Naive thymus-derived CD4-positive, alpha-beta T cell (primary cell): ENCODE results near the gene IRAK2. TPM values are rescaled to one million over a fixed set of nuclear protein-coding genes. Genes with fewer than 3 reads are reported as not detected.
A peak's percentile ranks its signal among the peaks of the same experiment; 100 is the strongest.

Source experiments
- ATAC-seq: fragments of 150-1000 bp; cut with Tn5 transposase; 2 replicates; pipeline ENCODE4 v1.10.0; 2021; ENCODE audit warnings: mild to moderate bottlenecking, moderate library complexity
- CTCF ChIA-PET: fragments of 350-600 bp; sonication (Branson Sonifier 250); formaldehyde crosslinking; loops from one replicate; lab custom pipeline; 2021; ENCODE audit warnings: antibody characterized with exemption; lab: Charles Lee
- POLR2A ChIA-PET: fragments of 350-600 bp; sonication (Branson Sonifier 250); formaldehyde crosslinking; loops from one replicate; lab custom pipeline; 2021; ENCODE audit warnings: antibody characterized with exemption, inconsistent platforms; lab: Charles Lee
- DNase-seq, 9 donors: peaks; one replicate each; pipeline versions ENCODE4 v3.0.0 to v3.0.0-alpha.2; 2020 to 2022; ENCODE audit warnings: mixed read lengths in 1 of 9
- H3K27ac ChIP-seq: one replicate; pipeline ENCODE4 v1.7.0; 2013; ENCODE audit warnings: mild to moderate bottlenecking, low read depth, low read length, moderate library complexity
- H3K27me3 ChIP-seq, 2 donors: one replicate each; pipeline ENCODE4 v1.7.0; 2013; ENCODE audit warnings: low read length in 2 of 2, mild to moderate bottlenecking in 2 of 2, moderate library complexity in 2 of 2; ENCODE audit not compliant: control insufficient read depth in 2 of 2, insufficient read depth in 2 of 2
- H3K36me3 ChIP-seq, 3 experiments: 1 replicate in 2 of 3; 2 replicates in 1 of 3; pipeline ENCODE4 v1.7.0; 2013; ENCODE audit warnings: low read length in 3 of 3, mild to moderate bottlenecking in 3 of 3, moderate library complexity in 1 of 3; ENCODE audit not compliant: insufficient read depth in 3 of 3, control insufficient read depth in 2 of 3
- H3K4me1 ChIP-seq, 2 donors: one replicate each; pipeline ENCODE4 v1.7.0; 2013; ENCODE audit warnings: low read length in 2 of 2, mild to moderate bottlenecking in 2 of 2, moderate library complexity in 1 of 2; ENCODE audit not compliant: control insufficient read depth in 2 of 2, insufficient read depth in 2 of 2
- H3K4me3 ChIP-seq: 2 replicates; pipeline ENCODE4 v1.7.0; 2013; ENCODE audit warnings: mild to moderate bottlenecking, low read length
- H3K9me3 ChIP-seq, 3 experiments: 1 replicate in 2 of 3; 2 replicates in 1 of 3; pipeline ENCODE4 v1.7.0; 2013; ENCODE audit warnings: low read length in 3 of 3; ENCODE audit not compliant: control insufficient read depth in 2 of 3
- H3K27ac Mint-ChIP-seq, 9 donors: one replicate each; pipeline ENCODE4 v1.8.0; 2020 to 2022; ENCODE audit warnings: mixed read lengths in 9 of 9, mild to moderate bottlenecking in 8 of 9, moderate library complexity in 5 of 9, inconsistent platforms in 2 of 9
- H3K27me3 Mint-ChIP-seq, 5 donors: one replicate each; pipeline ENCODE4 v1.8.0; 2021 to 2022; ENCODE audit warnings: mixed read lengths in 5 of 5, mild to moderate bottlenecking in 1 of 5
- H3K36me3 Mint-ChIP-seq, 5 donors: one replicate each; pipeline ENCODE4 v1.8.0; 2020 to 2022; ENCODE audit warnings: mixed read lengths in 5 of 5, mild to moderate bottlenecking in 3 of 5, inconsistent platforms in 1 of 5
- H3K4me1 Mint-ChIP-seq, 7 donors: one replicate each; pipeline ENCODE4 v1.8.0; 2020 to 2022; ENCODE audit warnings: mixed read lengths in 7 of 7, mild to moderate bottlenecking in 3 of 7, inconsistent platforms in 1 of 7
- H3K4me3 Mint-ChIP-seq, 10 donors: one replicate each; pipeline ENCODE4 v1.8.0; 2020 to 2022; ENCODE audit warnings: mild to moderate bottlenecking in 10 of 10, mixed read lengths in 10 of 10, moderate library complexity in 6 of 10, inconsistent platforms in 2 of 10
- H3K9me3 Mint-ChIP-seq, 11 donors: one replicate each; pipeline ENCODE4 v1.8.0; 2020 to 2022; ENCODE audit warnings: mixed read lengths in 11 of 11, mild to moderate bottlenecking in 4 of 11, inconsistent platforms in 1 of 11, moderate library complexity in 1 of 11
- intact Hi-C, 2 donors: fragments of 100-400 bp; cut with micrococcal nuclease; formaldehyde crosslinking; loops; one replicate each; pipeline ENCODE4 v1.15.1; 2023
- polyA plus RNA-seq, 2 donors: library from polyadenylated mRNA; unstranded; fragments of 300-500 nt; fragmentation: Illumina TruSeq; gene quantifications; one replicate each; pipeline ENCODE4 v1.2.3, GENCODE V29; 2021
- total RNA-seq, 6 experiments: library from RNA in 5 of 6; stranded (reverse) in 5 of 6; gene quantifications; 1 replicate in 5 of 6; 2 replicates in 1 of 6; pipeline ENCODE4 v1.2.3 and lab custom pipeline; 2021 to 2026

Gene IRAK2
- total and polyA plus RNA-seq, 7 experiments from 2014 or later: 1.5 to 4.8 (median 2.3) TPM

DNA sequence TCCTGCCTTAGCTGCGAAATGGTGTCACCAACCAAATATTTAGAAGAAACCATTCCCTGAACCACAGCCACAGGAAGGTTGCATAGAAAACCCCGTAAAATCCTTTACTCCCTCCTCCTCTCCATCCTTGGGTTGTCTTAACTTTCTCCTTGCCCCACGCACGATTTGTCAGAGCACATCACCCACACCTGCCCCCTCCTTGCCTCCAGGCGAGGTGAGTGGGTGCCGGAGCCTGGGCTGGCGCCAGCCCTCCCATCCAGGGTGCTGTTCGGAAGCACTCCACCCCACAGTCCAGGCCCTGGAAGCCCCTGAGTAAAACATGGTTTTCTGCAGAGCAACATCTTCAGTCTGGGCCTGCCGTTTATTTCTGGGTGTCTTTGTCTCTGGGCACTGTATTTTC, 124.4 kb downstream of the IRAK2 start:
- ChIA-PET POLR2A (interaction anchor here (1.2 kb wide), 1 partner anchor 26 kb away, joined by 3 read pairs; no protein-coding TSS in a partner anchor), CTCF (no interaction called here)
- H3K9me3 ChIP-seq: no peaks in the 10 kb centered on the region
- intact Hi-C loops: loop anchor here in 1 of 2 donors (10.0 kb wide), 1 partner anchor 784 kb away; no protein-coding TSS in a partner anchor
- DNase-seq (no peak), ATAC-seq (no peak)
- peaks cover 0 to 28% (median 0%) of the 10 kb centered on the region in 5 donors for H3K36me3 Mint-ChIP-seq
- H3K27ac Mint-ChIP-seq: peak overlapping the region in 1 of 9 donors; percentile 30
- H3K4me1 Mint-ChIP-seq: peaks cover 14 to 41% (median 34%) of the 10 kb centered on the region in 7 donors
- peaks cover 8 to 12% of the 10 kb centered on the region in 2 donors for H3K4me1 ChIP-seq
- H3K9me3 Mint-ChIP-seq: no peaks in the 10 kb centered on the region
- no peak overlapping the region for H3K27ac ChIP-seq
- H3K4me3 Mint-ChIP-seq: no peak overlapping the region
- no peaks in the 10 kb centered on the region for H3K27me3 Mint-ChIP-seq
- no peak overlapping the region for H3K4me3 ChIP-seq
- peaks cover 0 to 50% (median 8%) of the 10 kb centered on the region in 3 experiments for H3K36me3 ChIP-seq
- H3K27me3 ChIP-seq: no peaks in the 10 kb centered on the region

DNA sequence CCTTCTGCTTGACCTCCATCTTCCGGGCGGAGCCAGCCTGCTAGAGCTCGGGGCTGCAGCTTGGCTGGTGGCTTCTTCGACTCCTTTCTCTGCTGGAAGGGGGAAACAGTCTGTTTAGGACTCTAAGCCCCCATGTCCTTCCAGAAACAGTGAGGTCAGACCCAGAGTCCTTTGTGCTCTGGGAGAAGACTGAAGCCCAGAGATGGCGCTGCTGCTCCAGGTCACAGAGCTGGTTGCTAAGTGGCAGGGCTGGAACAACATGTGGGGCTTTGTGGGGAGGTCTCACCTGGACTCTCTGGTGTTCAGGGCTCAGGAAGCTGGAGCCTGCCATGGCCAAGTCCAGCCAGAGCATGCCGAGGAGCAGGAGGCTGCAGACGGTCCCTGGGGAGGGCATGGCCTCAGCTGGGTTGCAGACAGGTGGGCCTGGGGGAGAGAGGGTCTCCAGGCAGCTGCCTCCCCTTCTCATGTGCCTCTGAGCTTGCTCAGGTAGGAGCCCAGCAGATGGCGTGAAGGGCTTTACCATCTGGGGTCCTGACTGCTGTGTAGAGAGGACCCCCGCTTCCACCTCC, 125.2 kb downstream of the IRAK2 start:
- no peak for DNase-seq
- POLR2A ChIA-PET: interaction anchor here (1.1 kb wide), 1 partner anchor 19 kb away, joined by 3 read pairs; no protein-coding TSS in a partner anchor
- Mint-ChIP-seq H3K36me3 (peaks cover 0 to 29% (median 2%) of the 10 kb centered on the region in 5 donors), H3K9me3 (no peaks in the 10 kb centered on the region), H3K4me1 (peaks cover 21 to 35% (median 31%) of the 10 kb centered on the region in 7 donors), H3K27ac (peak overlapping the region in 2 of 9 donors; percentile 38 to 52), H3K4me3 (no peak overlapping the region), H3K27me3 (no peaks in the 10 kb centered on the region)
- peaks cover 0 to 54% (median 12%) of the 10 kb centered on the region in 3 experiments for H3K36me3 ChIP-seq
- CTCF ChIA-PET: interaction anchor here (1.2 kb wide), 1 partner anchor 26 kb away, joined by 3 read pairs; no protein-coding TSS in a partner anchor
- no peak for ATAC-seq
- intact Hi-C loops: loop anchor here in 1 of 2 donors (10.0 kb wide), 1 partner anchor 785 kb away; no protein-coding TSS in a partner anchor
- H3K27ac ChIP-seq: no peak overlapping the region
- no peaks in the 10 kb centered on the region for H3K9me3 ChIP-seq
- no peak overlapping the region for H3K4me3 ChIP-seq
- H3K27me3 ChIP-seq: no peaks in the 10 kb centered on the region
- peaks cover 2 to 4% of the 10 kb centered on the region in 2 donors for H3K4me1 ChIP-seq

DNA sequence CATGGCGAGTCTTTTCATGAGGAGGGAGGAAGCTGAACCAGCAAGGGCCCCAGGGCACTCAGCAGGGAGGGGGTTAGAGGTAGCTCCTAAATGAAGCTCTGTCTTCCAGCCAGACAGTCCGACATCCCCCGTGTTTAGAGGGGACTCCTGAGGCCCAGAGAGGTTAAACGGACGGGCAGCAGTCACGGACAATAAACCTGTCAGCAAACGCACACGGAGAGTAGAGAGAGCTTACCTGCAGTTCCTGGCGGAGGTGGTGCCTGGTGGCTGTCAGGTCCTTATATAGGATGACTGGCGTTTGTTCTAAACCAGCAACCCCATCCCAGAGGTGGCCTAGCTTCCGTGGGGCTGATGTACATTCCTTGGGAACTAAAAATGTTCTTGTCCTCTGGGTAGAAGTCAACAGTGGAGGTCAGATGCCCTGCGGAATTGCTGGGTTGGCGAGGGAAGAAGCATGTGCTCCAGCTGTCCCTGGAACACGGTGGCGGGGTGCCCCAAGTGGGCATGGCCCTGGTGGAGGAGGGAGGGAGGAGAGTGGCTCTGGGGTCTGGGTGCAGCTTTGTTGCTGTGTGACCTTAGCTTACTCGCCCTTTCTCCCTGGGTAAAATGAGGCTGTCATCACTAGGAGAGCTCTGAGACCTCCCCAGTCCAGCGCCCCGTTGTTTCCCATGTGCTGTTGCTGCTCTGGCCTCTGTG, 125.9 kb downstream of the IRAK2 start:
- intact Hi-C loops: no loop called here
- H3K36me3 ChIP-seq: peaks cover 0 to 54% (median 13%) of the 10 kb centered on the region in 3 experiments
- ChIA-PET CTCF (interaction anchor here (1.2 kb wide), 1 partner anchor 27 kb away, joined by 3 read pairs; no protein-coding TSS in a partner anchor), POLR2A (interaction anchor here (0.6 to 1.1 kb wide), 2 partner anchors 20 to 34 kb away, joined by 3 read pairs; no protein-coding TSS in a partner anchor)
- no peak overlapping the region for H3K27ac ChIP-seq
- no peaks in the 10 kb centered on the region for H3K9me3 ChIP-seq
- Mint-ChIP-seq H3K27ac (peak overlapping the region in 1 of 9 donors; percentile 5), H3K36me3 (peaks cover 0 to 31% (median 7%) of the 10 kb centered on the region in 5 donors), H3K9me3 (no peaks in the 10 kb centered on the region), H3K4me3 (no peak overlapping the region), H3K27me3 (no peaks in the 10 kb centered on the region), H3K4me1 (peaks cover 18 to 31% (median 26%) of the 10 kb centered on the region in 7 donors)
- no peaks in the 10 kb centered on the region for H3K27me3 ChIP-seq
- H3K4me1 ChIP-seq: no peaks in the 10 kb centered on the region
- no peak overlapping the region for H3K4me3 ChIP-seq
- no peak for DNase-seq
- no peak for ATAC-seq

DNA sequence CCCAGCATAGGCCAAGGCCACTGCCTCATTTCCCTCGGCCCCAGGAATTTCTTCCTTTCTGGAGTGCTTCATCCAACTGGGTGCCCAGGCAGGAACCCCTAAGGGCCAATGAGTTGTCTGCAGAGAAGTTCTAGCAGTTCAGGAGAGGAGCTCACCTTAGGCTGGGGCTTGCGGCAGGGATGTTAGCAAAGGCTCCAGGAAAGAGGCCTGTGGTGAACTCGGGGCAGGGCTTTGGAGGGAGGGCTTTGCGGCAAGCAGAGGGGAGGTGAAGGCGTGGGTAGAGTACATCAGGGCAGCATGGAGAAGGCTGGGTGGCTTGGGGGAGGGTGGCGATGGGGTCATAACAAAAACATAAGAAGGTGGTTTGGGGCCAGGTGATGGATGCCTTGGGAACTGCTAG, 126.9 kb downstream of the IRAK2 start:
- intact Hi-C loops: no loop called here
- H3K4me1 Mint-ChIP-seq: peaks cover 18 to 28% (median 25%) of the 10 kb centered on the region in 7 donors
- peak overlapping the region in 1 of 10 donors; percentile 39 for H3K4me3 Mint-ChIP-seq
- Histone ChIP-seq H3K4me3 (no peak overlapping the region), H3K27ac (no peak overlapping the region), H3K27me3 (no peaks in the 10 kb centered on the region), H3K9me3 (no peaks in the 10 kb centered on the region), H3K4me1 (no peaks in the 10 kb centered on the region), H3K36me3 (peaks cover 0 to 53% (median 17%) of the 10 kb centered on the region in 3 experiments)
- H3K27me3 Mint-ChIP-seq: no peaks in the 10 kb centered on the region
- CTCF ChIA-PET: interaction anchor here (0.6 kb wide), 1 partner anchor 21 kb away, joined by 3 read pairs; no protein-coding TSS in a partner anchor
- H3K36me3 Mint-ChIP-seq: peaks cover 0 to 31% (median 11%) of the 10 kb centered on the region in 5 donors
- H3K27ac Mint-ChIP-seq: peak overlapping the region in 4 of 9 donors; percentile 19 to 84 (median 73)
- no peak for ATAC-seq
- DNase-seq: no peak
- H3K9me3 Mint-ChIP-seq: no peaks in the 10 kb centered on the region
- POLR2A ChIA-PET: no interaction called here

DNA sequence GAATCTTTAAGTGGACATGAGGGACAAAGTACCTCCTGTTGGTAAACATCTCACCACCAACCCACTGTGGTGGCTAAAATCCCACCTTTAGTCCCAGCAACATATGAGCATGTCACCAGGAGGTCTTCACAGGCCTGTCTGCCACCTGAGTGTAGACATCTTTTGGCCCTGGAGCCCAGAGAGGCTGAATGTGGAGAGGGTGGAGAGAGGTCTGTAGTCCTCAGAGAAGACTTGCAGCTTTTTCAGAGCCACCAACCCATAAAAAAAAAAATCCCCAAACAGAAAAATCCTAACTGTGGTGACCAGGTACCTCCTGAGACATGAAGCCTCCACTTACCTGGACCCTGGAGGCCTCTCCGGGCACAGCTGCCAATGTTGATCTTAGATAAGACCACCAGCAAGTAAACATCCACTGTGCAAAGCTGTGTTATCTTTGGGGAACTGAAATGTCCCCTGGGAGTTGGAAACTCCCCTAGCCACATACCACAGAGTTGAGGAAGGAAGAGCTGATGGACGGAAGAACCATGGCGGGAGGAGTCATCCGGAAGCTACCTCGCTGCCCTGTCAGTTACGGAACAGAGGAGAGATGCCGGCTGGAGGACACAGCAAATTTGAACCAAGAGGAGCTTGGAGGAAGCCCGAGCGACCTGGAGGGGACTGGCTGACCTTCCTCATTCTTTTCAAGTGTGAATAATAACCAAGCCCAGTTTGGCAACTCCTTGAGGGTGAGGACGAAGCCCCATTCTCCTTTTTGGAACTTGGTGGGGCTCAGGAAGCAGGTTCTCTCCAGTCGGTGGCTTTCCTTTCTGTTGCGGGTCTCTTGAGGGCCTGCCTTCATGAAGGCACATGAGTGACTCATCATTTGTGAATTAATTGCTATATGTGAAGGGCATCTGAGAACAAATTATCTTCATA, 128.0 kb downstream of the IRAK2 start, which contains the start of gene GHRL:
Gene GHRL (minus strand): TSS at position 443 of the 915 bp plus-strand sequence. CDS start 2,767 bp downstream, outside the sequence.
- CTCF ChIA-PET: interaction anchor here (0.6 to 0.8 kb wide), 2 partner anchors 20 to 29 kb away, joined by 3 read pairs; no protein-coding TSS in a partner anchor
- no peaks in the 10 kb centered on the region for H3K4me1 ChIP-seq
- peak; percentile 86 for ATAC-seq
- H3K27ac ChIP-seq: no peak within 1 kb of the TSS
- Mint-ChIP-seq H3K36me3 (peaks cover 0 to 33% (median 18%) of the 10 kb centered on the region in 5 donors), H3K27ac (peak within 1 kb of the TSS; percentile 19 to 84 (median 69)), H3K4me3 (peak within 1 kb of the TSS in 4 of 10 donors; percentile 14 to 57 (median 36)), H3K4me1 (peaks cover 14 to 28% (median 21%) of the 10 kb centered on the region in 7 donors), H3K27me3 (no peaks in the 10 kb centered on the region), H3K9me3 (no peaks in the 10 kb centered on the region)
- H3K27me3 ChIP-seq: no peaks in the 10 kb centered on the region
- no peaks in the 10 kb centered on the region for H3K9me3 ChIP-seq
- no peak for DNase-seq
- POLR2A ChIA-PET: interaction anchor here (0.7 to 1.1 kb wide), 2 partner anchors 10 to 1098 kb away, joined by 3 read pairs; no protein-coding TSS in a partner anchor
- H3K4me3 ChIP-seq: no peak within 1 kb of the TSS
- intact Hi-C loops: no loop called here
- peaks cover 0 to 53% (median 18%) of the 10 kb centered on the region in 3 experiments for H3K36me3 ChIP-seq
